HepG2 (cell line): ENCODE results near the gene HCRT. TPM values are rescaled to one million over a fixed set of nuclear protein-coding genes. Genes with fewer than 3 reads are reported as not detected.

Experiments
- HOXA5 ChIP-seq: sonication (generic); formaldehyde crosslinking; IDR thresholded peaks from 2 replicates; pipeline ENCODE4 v1.4.0; 2020; ENCODE audit warnings: missing genetic modification reagents
- KDM5B ChIP-seq: sonication (generic); formaldehyde crosslinking; IDR thresholded peaks from 2 replicates; pipeline ENCODE4 v1.4.0; 2020; ENCODE audit warnings: missing genetic modification reagents, mild to moderate bottlenecking, borderline replicate concordance
- MED8 ChIP-seq: sonication (generic); formaldehyde crosslinking; IDR thresholded peaks from 2 replicates; pipeline ENCODE4 v1.8.1; 2023; ENCODE audit warnings: mild to moderate bottlenecking, missing genetic modification reagents; ENCODE audit not compliant: insufficient replicate concordance
- MYC ChIP-seq: sonication (generic); formaldehyde crosslinking; IDR thresholded peaks from 2 replicates; pipeline ENCODE4 v1.9.0; 2021; ENCODE audit warnings: missing genetic modification reagents, borderline replicate concordance
- NFIB ChIP-seq: sonication (generic); formaldehyde crosslinking; IDR thresholded peaks from 2 replicates; pipeline ENCODE4 v1.9.0; 2021; ENCODE audit warnings: missing genetic modification reagents, mild to moderate bottlenecking, borderline replicate concordance
- SAP130 ChIP-seq: IDR thresholded peaks from 2 replicates; pipeline ENCODE4 v1.6.1; 2016; ENCODE audit warnings: low read depth
- SRY ChIP-seq: sonication (generic); formaldehyde crosslinking; IDR thresholded peaks from 2 replicates; pipeline ENCODE4 v1.8.0; 2022; ENCODE audit warnings: mild to moderate bottlenecking, missing genetic modification reagents
- TMF1 ChIP-seq: sonication (generic); formaldehyde crosslinking; IDR thresholded peaks from 2 replicates; pipeline ENCODE4 v1.8.1; 2022; ENCODE audit warnings: low read depth, missing genetic modification reagents
- ZBTB7A ChIP-seq: sonication (generic); formaldehyde crosslinking; IDR thresholded peaks from 2 replicates; pipeline ENCODE4 v1.8.0; 2022; ENCODE audit warnings: mild to moderate bottlenecking, missing genetic modification reagents
- ZNF143 ChIP-seq: sonication (generic); formaldehyde crosslinking; IDR thresholded peaks from 2 replicates; pipeline ENCODE4 v1.4.0; 2020; ENCODE audit warnings: missing genetic modification reagents
- ZNF569 ChIP-seq: sonication (generic); formaldehyde crosslinking; IDR thresholded peaks from 2 replicates; pipeline ENCODE4 v1.5.0; 2020; ENCODE audit warnings: mild to moderate bottlenecking, missing genetic modification reagents, moderate library complexity, borderline replicate concordance
- ZNF776 ChIP-seq: sonication (generic); formaldehyde crosslinking; IDR thresholded peaks from 2 replicates; pipeline ENCODE4 v1.4.0; 2020; ENCODE audit warnings: mild to moderate bottlenecking, missing genetic modification reagents
- polyA plus RNA-seq, 8 experiments: library from polyadenylated mRNA; depleted of rRNA in 3 of 8; stranded (reverse) in 7 of 8; unstranded in 1 of 8; fragments of >200 nt; fragmentation: Illumina TruSeq in 4 of 8; extraction: Trizol in 4 of 8; gene quantifications; 2 replicates each; pipeline versions ENCODE4 v1.2.1 to v1.2.3, GENCODE V29; 2011 to 2016; ENCODE audit warnings: low read depth in 4 of 8, missing spikeins in 1 of 8, mixed read lengths in 1 of 8; ENCODE audit not compliant: insufficient read depth in 1 of 8
- total RNA-seq, 5 experiments: library from RNA; depleted of rRNA; stranded (reverse); fragments of >200 nt; fragmentation: Illumina TruSeq; extraction: Trizol; gene quantifications; 2 replicates each; pipeline ENCODE4 v1.2.3, GENCODE V29; 2016; ENCODE audit warnings: low read depth in 1 of 5
- TF ChIP-seq, protein P1 (sequence below): sonication (generic); formaldehyde crosslinking; IDR thresholded peaks from 2 replicates; pipeline ENCODE4 v1.4.0; 2020; ENCODE audit warnings: low read depth, missing genetic modification reagents
- TF ChIP-seq, protein P2 (sequence below): sonication (generic); formaldehyde crosslinking; IDR thresholded peaks from 2 replicates; pipeline ENCODE4 v1.4.0; 2020; ENCODE audit warnings: missing genetic modification reagents, borderline replicate concordance
- TF ChIP-seq, protein P3 (sequence below): sonication (generic); formaldehyde crosslinking; IDR thresholded peaks from 2 replicates; pipeline ENCODE4 v1.4.0; 2020; ENCODE audit warnings: missing genetic modification reagents
- TF ChIP-seq, protein P4 (sequence below): IDR thresholded peaks from 2 replicates; pipeline ENCODE4 v1.6.1; 2016; ENCODE audit warnings: mild to moderate bottlenecking, missing biosample characterization, missing genetic modification reagents
- TF ChIP-seq, protein P5 (sequence below): IDR thresholded peaks from 2 replicates; pipeline ENCODE4 v1.6.1; 2016; ENCODE audit warnings: low read depth, borderline replicate concordance

Gene HCRT
- total and polyA plus RNA-seq, 2 of the 13 experiments (the other 11 are each of a cell fraction or from before 2014, with no cell fraction given): not detected

DNA sequence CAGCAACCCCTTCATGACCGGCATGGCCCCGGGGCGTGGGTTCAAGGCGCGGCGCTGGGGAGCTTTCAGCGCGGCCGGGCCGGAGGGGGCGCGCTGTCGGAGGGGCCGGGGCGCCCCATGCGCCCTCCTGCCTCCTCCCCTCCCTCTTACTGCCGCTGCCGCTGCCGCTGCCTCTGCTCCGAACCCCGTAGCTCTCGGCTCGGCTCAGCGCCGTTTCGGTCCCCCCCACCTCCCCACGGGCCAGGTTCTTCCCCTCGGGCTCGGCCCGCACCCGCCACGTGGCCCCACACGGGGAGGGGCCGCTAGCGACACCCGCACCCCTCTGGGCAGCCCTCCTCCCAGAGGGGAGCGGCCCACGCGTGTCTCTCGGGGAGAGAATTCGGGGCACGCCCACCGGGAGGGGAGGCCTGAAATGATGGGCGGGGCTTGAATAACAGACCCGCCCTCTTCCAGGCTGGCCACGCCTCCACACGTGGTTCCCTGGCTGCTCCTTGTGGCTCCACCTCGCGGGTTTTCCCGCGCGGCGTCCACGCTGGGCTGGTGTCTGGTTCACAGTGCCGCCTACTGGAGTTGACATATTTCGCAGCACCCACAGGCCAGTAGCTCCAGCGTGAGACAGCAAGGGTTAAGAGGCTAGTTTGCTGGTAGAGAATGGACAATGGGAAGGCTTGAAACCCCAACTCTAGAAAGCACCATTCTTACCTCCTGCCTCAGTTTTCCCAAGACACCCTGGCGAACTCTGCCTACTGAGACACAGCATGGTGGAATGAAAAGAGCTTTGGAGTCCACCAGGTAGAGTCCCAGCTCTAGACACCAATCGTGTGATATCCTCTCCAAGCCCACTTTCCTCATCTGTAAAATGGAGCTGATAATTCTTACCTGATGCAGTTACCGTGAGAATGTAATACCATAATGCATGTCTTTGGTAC, 4.1 kb downstream of the HCRT start, which contains the start of gene KCNH4 (continued):
- TF ChIP-seq ZNF143 (CRISPR knock-in tag) (no peak), NFIB (CRISPR knock-in tag) (no peak), SRY (CRISPR knock-in tag) (peak; percentile 60; the same call in 1 of the 2 replicates), HOXA5 (no peak), ZBTB7A (no peak), MYC (peak; percentile 67; the same call in 1 of the 2 replicates), TMF1 (CRISPR knock-in tag) (0 out of 2 replicates have a peak, but pooled peaks have one; percentile 49), ZNF569 (no peak), ZNF776 (CRISPR knock-in tag) (no peak), MED8 (CRISPR knock-in tag) (no peak), KDM5B (CRISPR knock-in tag) (no peak), SAP130 (CRISPR knock-in tag) (peak; percentile 66; the same call in 1 of the 2 replicates)
- TF ChIP-seq, protein P1, sequence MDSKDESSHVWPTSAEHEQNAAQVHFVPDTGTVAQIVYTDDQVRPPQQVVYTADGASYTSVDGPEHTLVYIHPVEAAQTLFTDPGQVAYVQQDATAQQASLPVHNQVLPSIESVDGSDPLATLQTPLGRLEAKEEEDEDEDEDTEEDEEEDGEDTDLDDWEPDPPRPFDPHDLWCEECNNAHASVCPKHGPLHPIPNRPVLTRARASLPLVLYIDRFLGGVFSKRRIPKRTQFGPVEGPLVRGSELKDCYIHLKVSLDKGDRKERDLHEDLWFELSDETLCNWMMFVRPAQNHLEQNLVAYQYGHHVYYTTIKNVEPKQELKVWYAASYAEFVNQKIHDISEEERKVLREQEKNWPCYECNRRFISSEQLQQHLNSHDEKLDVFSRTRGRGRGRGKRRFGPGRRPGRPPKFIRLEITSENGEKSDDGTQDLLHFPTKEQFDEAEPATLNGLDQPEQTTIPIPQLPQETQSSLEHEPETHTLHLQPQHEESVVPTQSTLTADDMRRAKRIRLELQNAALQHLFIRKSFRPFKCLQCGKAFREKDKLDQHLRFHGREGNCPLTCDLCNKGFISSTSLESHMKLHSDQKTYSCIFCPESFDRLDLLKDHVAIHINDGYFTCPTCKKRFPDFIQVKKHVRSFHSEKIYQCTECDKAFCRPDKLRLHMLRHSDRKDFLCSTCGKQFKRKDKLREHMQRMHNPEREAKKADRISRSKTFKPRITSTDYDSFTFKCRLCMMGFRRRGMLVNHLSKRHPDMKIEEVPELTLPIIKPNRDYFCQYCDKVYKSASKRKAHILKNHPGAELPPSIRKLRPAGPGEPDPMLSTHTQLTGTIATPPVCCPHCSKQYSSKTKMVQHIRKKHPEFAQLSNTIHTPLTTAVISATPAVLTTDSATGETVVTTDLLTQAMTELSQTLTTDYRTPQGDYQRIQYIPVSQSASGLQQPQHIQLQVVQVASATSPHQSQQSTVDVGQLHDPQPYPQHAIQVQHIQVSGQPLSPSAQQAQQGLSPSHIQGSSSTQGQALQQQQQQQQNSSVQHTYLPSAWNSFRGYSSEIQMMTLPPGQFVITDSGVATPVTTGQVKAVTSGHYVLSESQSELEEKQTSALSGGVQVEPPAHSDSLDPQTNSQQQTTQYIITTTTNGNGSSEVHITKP (CRISPR knock-in tag): no peak
- TF ChIP-seq, protein P2, sequence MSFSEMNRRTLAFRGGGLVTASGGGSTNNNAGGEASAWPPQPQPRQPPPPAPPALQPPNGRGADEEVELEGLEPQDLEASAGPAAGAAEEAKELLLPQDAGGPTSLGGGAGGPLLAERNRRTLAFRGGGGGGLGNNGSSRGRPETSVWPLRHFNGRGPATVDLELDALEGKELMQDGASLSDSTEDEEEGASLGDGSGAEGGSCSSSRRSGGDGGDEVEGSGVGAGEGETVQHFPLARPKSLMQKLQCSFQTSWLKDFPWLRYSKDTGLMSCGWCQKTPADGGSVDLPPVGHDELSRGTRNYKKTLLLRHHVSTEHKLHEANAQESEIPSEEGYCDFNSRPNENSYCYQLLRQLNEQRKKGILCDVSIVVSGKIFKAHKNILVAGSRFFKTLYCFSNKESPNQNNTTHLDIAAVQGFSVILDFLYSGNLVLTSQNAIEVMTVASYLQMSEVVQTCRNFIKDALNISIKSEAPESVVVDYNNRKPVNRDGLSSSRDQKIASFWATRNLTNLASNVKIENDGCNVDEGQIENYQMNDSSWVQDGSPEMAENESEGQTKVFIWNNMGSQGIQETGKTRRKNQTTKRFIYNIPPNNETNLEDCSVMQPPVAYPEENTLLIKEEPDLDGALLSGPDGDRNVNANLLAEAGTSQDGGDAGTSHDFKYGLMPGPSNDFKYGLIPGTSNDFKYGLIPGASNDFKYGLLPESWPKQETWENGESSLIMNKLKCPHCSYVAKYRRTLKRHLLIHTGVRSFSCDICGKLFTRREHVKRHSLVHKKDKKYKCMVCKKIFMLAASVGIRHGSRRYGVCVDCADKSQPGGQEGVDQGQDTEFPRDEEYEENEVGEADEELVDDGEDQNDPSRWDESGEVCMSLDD (CRISPR knock-in tag): no peak
- TF ChIP-seq, protein P3, sequence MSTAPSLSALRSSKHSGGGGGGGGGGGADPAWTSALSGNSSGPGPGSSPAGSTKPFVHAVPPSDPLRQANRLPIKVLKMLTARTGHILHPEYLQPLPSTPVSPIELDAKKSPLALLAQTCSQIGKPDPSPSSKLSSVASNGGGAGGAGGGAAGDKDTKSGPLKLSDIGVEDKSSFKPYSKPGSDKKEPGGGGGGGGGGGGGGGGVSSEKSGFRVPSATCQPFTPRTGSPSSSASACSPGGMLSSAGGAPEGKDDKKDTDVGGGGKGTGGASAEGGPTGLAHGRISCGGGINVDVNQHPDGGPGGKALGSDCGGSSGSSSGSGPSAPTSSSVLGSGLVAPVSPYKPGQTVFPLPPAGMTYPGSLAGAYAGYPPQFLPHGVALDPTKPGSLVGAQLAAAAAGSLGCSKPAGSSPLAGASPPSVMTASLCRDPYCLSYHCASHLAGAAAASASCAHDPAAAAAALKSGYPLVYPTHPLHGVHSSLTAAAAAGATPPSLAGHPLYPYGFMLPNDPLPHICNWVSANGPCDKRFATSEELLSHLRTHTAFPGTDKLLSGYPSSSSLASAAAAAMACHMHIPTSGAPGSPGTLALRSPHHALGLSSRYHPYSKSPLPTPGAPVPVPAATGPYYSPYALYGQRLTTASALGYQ: no peak
- TF ChIP-seq, protein P4, sequence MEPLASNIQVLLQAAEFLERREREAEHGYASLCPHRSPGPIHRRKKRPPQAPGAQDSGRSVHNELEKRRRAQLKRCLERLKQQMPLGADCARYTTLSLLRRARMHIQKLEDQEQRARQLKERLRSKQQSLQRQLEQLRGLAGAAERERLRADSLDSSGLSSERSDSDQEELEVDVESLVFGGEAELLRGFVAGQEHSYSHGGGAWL: 0 out of 2 replicates have a peak, but pooled peaks have one; percentile 30
- TF ChIP-seq, protein P5, sequence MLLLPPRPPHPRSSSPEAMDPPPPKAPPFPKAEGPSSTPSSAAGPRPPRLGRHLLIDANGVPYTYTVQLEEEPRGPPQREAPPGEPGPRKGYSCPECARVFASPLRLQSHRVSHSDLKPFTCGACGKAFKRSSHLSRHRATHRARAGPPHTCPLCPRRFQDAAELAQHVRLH (CRISPR knock-in tag): peak; percentile 43; the same call in 1 of the 2 replicates
